Loucy (cell line): ENCODE results near the gene POP4.

Experiments used
- CTCF ChIP-seq: fragments of 200-600 bp; sonication (generic); conservative IDR thresholded peaks from 2 replicates; pipeline ENCODE4 v1.5.1; 2014; ENCODE audit warnings: mild to moderate bottlenecking, antibody characterized with exemption, low read length
- EZH2phosphoT487 ChIP-seq: fragments of 200-600 bp; IDR thresholded peaks from 2 replicates; pipeline ENCODE4 v1.6.1; 2018; ENCODE audit warnings: antibody characterized with exemption, mild to moderate bottlenecking, moderate library complexity, borderline replicate concordance

DNA sequence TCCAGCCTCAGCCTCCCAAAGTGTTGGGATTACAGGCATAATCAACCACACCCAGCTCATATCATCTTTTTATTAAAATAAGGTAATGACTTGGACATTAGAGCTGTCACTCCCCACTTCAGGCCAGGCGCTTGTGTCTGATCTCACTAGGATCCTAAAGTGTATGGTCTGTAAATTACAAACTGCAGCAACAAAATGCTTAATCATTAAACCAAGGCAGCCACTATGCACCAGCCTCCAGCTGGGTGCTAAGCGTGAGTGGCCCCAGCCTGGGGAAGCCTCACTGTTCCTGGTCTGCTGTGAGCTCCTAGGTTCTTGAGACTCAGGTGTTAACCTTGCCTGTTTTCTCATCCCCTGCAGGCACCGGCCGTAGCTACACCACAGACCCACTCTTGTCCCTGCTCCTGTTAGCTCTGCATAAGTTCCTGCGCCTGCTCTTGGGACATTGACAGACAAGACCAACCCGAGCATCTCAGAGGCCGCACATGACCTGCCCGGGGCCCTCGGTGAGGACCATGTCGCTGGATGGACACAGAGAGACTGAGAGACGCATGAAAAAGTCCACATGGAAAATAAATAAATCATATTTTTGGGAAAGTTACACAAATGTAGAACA lies 42.5 kb upstream of the POP4 start:
- TF ChIP-seq CTCF (no peak), EZH2phosphoT487 (no peak)
